ENCODE measurements around the gene PDLIM7.

DNA sequence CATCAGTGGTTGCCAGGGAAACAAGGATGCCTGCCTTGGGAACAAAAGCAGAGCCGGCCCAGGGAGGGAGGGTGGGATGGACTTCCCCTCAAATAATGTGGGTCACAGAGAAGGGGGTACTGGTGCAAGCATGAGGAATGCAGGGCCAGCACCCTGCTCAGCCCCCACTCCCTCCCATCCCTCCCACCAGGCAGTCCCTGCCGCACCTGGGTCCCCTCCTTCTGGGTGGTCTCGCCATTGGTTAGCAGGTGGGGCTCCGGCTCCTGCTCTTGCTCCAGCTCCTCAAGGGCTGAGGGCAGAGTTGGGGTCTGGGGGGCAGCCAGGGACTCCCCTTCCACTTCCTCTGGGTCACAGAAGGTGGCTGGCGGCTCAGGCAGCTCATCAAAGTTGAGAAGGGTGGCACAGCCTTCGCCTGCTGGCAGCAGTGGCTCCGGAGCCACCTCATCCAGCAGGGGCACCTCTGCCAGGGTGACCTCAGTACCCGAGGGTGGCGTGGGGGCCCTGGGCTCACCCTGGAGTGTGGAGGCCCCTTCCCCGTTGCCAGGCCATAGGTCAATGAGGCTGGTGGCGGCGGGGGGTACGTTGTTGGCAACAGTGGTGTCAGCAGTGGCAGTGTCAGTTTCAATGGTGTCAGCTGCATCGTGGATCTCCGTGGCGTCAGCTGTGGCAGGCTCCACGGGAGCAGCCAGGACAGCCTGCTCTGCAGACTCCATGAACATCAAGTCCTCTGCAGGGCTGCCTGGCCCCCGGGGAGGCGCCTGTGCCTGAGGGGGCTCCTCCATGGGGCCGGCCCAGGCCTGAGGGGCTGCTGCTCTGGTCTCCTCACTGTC is 39.3 kb downstream of the PDLIM7 start:
- TF ChIP-seq, protein P1, sequence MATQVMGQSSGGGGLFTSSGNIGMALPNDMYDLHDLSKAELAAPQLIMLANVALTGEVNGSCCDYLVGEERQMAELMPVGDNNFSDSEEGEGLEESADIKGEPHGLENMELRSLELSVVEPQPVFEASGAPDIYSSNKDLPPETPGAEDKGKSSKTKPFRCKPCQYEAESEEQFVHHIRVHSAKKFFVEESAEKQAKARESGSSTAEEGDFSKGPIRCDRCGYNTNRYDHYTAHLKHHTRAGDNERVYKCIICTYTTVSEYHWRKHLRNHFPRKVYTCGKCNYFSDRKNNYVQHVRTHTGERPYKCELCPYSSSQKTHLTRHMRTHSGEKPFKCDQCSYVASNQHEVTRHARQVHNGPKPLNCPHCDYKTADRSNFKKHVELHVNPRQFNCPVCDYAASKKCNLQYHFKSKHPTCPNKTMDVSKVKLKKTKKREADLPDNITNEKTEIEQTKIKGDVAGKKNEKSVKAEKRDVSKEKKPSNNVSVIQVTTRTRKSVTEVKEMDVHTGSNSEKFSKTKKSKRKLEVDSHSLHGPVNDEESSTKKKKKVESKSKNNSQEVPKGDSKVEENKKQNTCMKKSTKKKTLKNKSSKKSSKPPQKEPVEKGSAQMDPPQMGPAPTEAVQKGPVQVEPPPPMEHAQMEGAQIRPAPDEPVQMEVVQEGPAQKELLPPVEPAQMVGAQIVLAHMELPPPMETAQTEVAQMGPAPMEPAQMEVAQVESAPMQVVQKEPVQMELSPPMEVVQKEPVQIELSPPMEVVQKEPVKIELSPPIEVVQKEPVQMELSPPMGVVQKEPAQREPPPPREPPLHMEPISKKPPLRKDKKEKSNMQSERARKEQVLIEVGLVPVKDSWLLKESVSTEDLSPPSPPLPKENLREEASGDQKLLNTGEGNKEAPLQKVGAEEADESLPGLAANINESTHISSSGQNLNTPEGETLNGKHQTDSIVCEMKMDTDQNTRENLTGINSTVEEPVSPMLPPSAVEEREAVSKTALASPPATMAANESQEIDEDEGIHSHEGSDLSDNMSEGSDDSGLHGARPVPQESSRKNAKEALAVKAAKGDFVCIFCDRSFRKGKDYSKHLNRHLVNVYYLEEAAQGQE (IDR thresholded peaks at IDR 0.05; ENCODE audit: insufficient replicate concordance, low read depth), result no peak
- TF ChIP-seq, protein P2, sequence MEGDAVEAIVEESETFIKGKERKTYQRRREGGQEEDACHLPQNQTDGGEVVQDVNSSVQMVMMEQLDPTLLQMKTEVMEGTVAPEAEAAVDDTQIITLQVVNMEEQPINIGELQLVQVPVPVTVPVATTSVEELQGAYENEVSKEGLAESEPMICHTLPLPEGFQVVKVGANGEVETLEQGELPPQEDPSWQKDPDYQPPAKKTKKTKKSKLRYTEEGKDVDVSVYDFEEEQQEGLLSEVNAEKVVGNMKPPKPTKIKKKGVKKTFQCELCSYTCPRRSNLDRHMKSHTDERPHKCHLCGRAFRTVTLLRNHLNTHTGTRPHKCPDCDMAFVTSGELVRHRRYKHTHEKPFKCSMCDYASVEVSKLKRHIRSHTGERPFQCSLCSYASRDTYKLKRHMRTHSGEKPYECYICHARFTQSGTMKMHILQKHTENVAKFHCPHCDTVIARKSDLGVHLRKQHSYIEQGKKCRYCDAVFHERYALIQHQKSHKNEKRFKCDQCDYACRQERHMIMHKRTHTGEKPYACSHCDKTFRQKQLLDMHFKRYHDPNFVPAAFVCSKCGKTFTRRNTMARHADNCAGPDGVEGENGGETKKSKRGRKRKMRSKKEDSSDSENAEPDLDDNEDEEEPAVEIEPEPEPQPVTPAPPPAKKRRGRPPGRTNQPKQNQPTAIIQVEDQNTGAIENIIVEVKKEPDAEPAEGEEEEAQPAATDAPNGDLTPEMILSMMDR (IDR thresholded peaks at IDR 0.05; ENCODE audit: insufficient read depth, low read length), result no peak
- no peak for TF ChIP-seq POLR2AphosphoS5 (IDR thresholded peaks at IDR 0.05; ENCODE audit: low read depth)
- TF ChIP-seq SPI1 (IDR thresholded peaks at IDR 0.05; ENCODE audit: borderline replicate concordance, low read depth), result no peak

Data from HL-60 (cell line).